Neuronal stem cell (in vitro differentiated cells): ENCODE data around the gene SAXO1.
"Not testable (repeated sequence)": the region's sequence is repeated elsewhere in the genome, so short reads cannot be mapped to it uniquely, and the experiment has no call there.

Source experiments
- DNase-seq: peaks from one replicate; pipeline ENCODE4 v3.0.0-alpha.2; 2013; ENCODE audit warnings: low spot score
- H2AFZ ChIP-seq: one replicate; pipeline ENCODE4 v1.6.1; 2013; ENCODE audit warnings: mild to moderate bottlenecking, low read length, inconsistent platforms
- H2AK5ac ChIP-seq: 2 replicates; pipeline ENCODE4 v1.6.1; 2013; ENCODE audit warnings: low read depth, mild to moderate bottlenecking, inconsistent platforms, low read length, moderate library complexity, mixed read lengths
- H2BK120ac ChIP-seq: 2 replicates; pipeline ENCODE4 v1.6.1; 2013; ENCODE audit warnings: low read depth, mild to moderate bottlenecking, inconsistent platforms, low read length, moderate library complexity, mixed read lengths
- H2BK12ac ChIP-seq: one replicate; pipeline ENCODE4 v1.6.1; 2013; ENCODE audit warnings: low read length, inconsistent platforms
- H2BK15ac ChIP-seq: 2 replicates; pipeline ENCODE4 v1.6.1; 2013; ENCODE audit warnings: mild to moderate bottlenecking, low read length, inconsistent platforms, mixed read lengths
- H2BK5ac ChIP-seq: one replicate; pipeline ENCODE4 v1.6.1; 2013; ENCODE audit warnings: inconsistent platforms, mild to moderate bottlenecking, low read length, moderate library complexity
- H3K14ac ChIP-seq: one replicate; pipeline ENCODE4 v1.6.1; 2013; ENCODE audit warnings: low read length, inconsistent platforms
- H3K18ac ChIP-seq: 2 replicates; pipeline ENCODE4 v1.6.1; 2013; ENCODE audit warnings: low read length, inconsistent platforms
- H3K23ac ChIP-seq: 2 replicates; pipeline ENCODE4 v1.6.1; 2013; ENCODE audit warnings: low read depth, mild to moderate bottlenecking, mixed read lengths, low read length, inconsistent platforms; ENCODE audit not compliant: poor library complexity
- H3K27ac ChIP-seq: replicated peaks from 3 replicates; pipeline ENCODE4 v1.5.1; 2013; ENCODE audit warnings: low read length, inconsistent platforms
- H3K27me3 ChIP-seq, 3 experiments: 2 replicates each; pipeline ENCODE4 v1.6.1; 2013; ENCODE audit warnings: low read length in 3 of 3, mild to moderate bottlenecking in 2 of 3, inconsistent platforms in 1 of 3, low read depth in 1 of 3, mixed read lengths in 1 of 3, moderate library complexity in 1 of 3; ENCODE audit not compliant: control insufficient read depth in 3 of 3, insufficient read depth in 3 of 3
- H3K36me3 ChIP-seq, 2 donors: replicated peaks in 1 of 2; 2 replicates each; pipeline ENCODE4 v1.6.1; 2013; ENCODE audit warnings: low read length in 2 of 2; ENCODE audit not compliant: control insufficient read depth in 2 of 2, insufficient read depth in 2 of 2
- H3K4ac ChIP-seq: 2 replicates; pipeline ENCODE4 v1.6.1; 2013; ENCODE audit warnings: inconsistent platforms, mild to moderate bottlenecking, low read length, moderate library complexity
- H3K4me1 ChIP-seq, 2 donors: 1 replicate in 1 of 2; 2 replicates in 1 of 2; pipeline ENCODE4 v1.6.1; 2013; ENCODE audit warnings: low read length in 2 of 2, low read depth in 1 of 2; ENCODE audit not compliant: control insufficient read depth in 2 of 2, insufficient read depth in 1 of 2
- H3K4me2 ChIP-seq: one replicate; pipeline ENCODE4 v1.6.1; 2013; ENCODE audit warnings: mild to moderate bottlenecking, low read length, inconsistent platforms; ENCODE audit not compliant: insufficient read depth, poor library complexity, severe bottlenecking
- H3K4me3 ChIP-seq, 2 donors: 2 replicates each; pipeline ENCODE4 v1.5.1; 2013; ENCODE audit warnings: low read length in 2 of 2, mild to moderate bottlenecking in 2 of 2, inconsistent platforms in 1 of 2, moderate library complexity in 1 of 2
- H3K79me1 ChIP-seq: one replicate; pipeline ENCODE4 v1.6.1; 2013; ENCODE audit warnings: low read depth, mild to moderate bottlenecking, inconsistent platforms, low read length, moderate library complexity
- H3K9ac ChIP-seq: one replicate; pipeline ENCODE4 v1.6.1; 2013; ENCODE audit warnings: mild to moderate bottlenecking, low read depth, low read length, inconsistent platforms; ENCODE audit not compliant: poor library complexity
- H3K9me3 ChIP-seq, 2 donors: replicated peaks in 1 of 2; 2 replicates each; pipeline versions ENCODE3 to v1.6.1; 2013; ENCODE audit warnings: low read length in 2 of 2, mild to moderate bottlenecking in 2 of 2, inconsistent platforms in 1 of 2, low read depth in 1 of 2, mixed read lengths in 1 of 2, moderate library complexity in 1 of 2; ENCODE audit not compliant: control insufficient read depth in 2 of 2, insufficient read depth in 1 of 2
- H4K8ac ChIP-seq: one replicate; pipeline ENCODE4 v1.6.1; 2013; ENCODE audit warnings: low read depth, mild to moderate bottlenecking, inconsistent platforms, low read length, moderate library complexity
- H4K91ac ChIP-seq: one replicate; pipeline ENCODE4 v1.6.1; 2013; ENCODE audit warnings: low read length, low read depth, mild to moderate bottlenecking, inconsistent platforms; ENCODE audit not compliant: poor library complexity
- WGBS, 2 donors: extraction: QIAGEN DNeasy Blood & Tissue Kit; methylation state at CpG; one replicate each; pipeline ENCODE4 v1.1.7; 2013; ENCODE audit warnings: missing lambda C conversion rate in 2 of 2, mixed read lengths in 1 of 2; ENCODE audit not compliant: insufficient read length in 2 of 2, insufficient replicate concordance in 1 of 2; ENCODE audit errors: extremely low coverage in 2 of 2; 5-methylcytosine and 5-hydroxymethylcytosine counted together

SAXO1 gene

DNA sequence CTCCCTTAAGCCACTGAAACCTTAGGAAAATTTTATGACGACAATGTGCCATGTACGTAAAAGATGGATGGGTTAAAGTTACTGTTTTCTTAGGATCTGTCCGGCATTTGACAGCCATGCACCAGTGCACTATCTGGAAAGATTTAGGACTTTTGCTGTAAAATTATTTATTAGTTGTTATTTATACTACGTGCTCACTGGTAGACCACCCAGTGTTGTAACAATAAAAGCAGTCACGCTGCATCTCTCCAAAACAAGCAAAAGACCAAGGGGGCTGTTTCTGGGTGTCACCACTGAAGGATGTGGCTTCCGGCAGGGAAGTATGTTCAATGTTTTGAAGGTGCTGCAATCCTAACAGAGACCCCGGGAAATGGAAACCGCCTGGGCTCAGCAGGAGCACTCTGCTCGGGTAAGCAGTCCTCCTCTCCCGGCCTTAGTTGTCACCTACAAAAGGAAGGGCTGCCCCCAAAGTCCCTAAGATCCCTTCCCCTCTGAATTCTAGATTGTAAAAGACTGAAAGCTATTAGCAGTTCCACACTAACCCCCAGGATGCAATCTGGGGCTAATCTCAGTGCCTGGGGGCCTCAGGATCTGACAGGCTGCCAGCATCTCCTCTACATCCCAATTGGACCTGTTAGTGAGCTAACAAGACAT, 38.6 kb downstream of the SAXO1 start:
- Histone ChIP-seq H3K36me3 (no peaks in the 10 kb centered on the region), H3K18ac (no peak overlapping the region), H2BK15ac (no peak overlapping the region), H3K27me3 (no peaks in the 10 kb centered on the region), H3K4ac (no peak overlapping the region), H3K9me3 (no peaks in the 10 kb centered on the region), H3K23ac (no peak overlapping the region), H2BK120ac (no peak overlapping the region), H2BK12ac (no peak overlapping the region), H4K91ac (no peak overlapping the region), H2AK5ac (no peak overlapping the region), H4K8ac (no peak overlapping the region), H3K4me3 (no peak overlapping the region), H2BK5ac (no peak overlapping the region), H2AFZ (no peak overlapping the region), H3K14ac (no peak overlapping the region), H3K27ac (no peak overlapping the region), H3K4me2 (no peak overlapping the region), H3K79me1 (no peaks in the 10 kb centered on the region), H3K4me1 (peaks cover 0 to 5% of the 10 kb centered on the region in 2 donors), H3K9ac (no peak overlapping the region)
- DNase-seq: no peak
- no CpG with 5 or more reads among the region's 10 CpGs for WGBS, 2 donors

GRCh38 chr9:18991197-18991596, 41.8 kb downstream of the SAXO1 start:
- H4K91ac ChIP-seq, H3K27ac ChIP-seq, H4K8ac ChIP-seq, H3K4ac ChIP-seq, H2AFZ ChIP-seq, H3K14ac ChIP-seq, H3K9ac ChIP-seq, H2BK5ac ChIP-seq, H3K4me2 ChIP-seq, H3K27me3 ChIP-seq, H3K18ac ChIP-seq, H3K36me3 ChIP-seq, H2BK15ac ChIP-seq, H3K79me1 ChIP-seq, H3K4me1 ChIP-seq, H3K23ac ChIP-seq, H2AK5ac ChIP-seq, H3K9me3 ChIP-seq, H3K4me3 ChIP-seq, H2BK120ac ChIP-seq, H2BK12ac ChIP-seq, DNase-seq: not testable (repeated sequence)
- WGBS, 2 donors: no CpG with 5 or more reads among the region's 4 CpGs

GRCh38 chr9:18990494-18990893, 42.5 kb downstream of the SAXO1 start:
- Histone ChIP-seq H3K36me3 (no peaks in the 10 kb centered on the region), H3K4ac (no peak overlapping the region), H3K4me1 (peaks cover 0 to 5% of the 10 kb centered on the region in 2 donors), H3K27ac (no peak overlapping the region), H3K79me1 (no peaks in the 10 kb centered on the region), H3K4me3 (no peak overlapping the region), H3K18ac (no peak overlapping the region), H2BK120ac (no peak overlapping the region), H3K4me2 (no peak overlapping the region), H3K9ac (no peak overlapping the region), H2AFZ (no peak overlapping the region), H2BK5ac (no peak overlapping the region), H4K8ac (no peak overlapping the region), H3K23ac (no peak overlapping the region), H3K27me3 (no peaks in the 10 kb centered on the region), H2BK15ac (no peak overlapping the region), H3K9me3 (no peaks in the 10 kb centered on the region), H2AK5ac (no peak overlapping the region), H2BK12ac (no peak overlapping the region), H4K91ac (no peak overlapping the region), H3K14ac (no peak overlapping the region)
- no peak for DNase-seq
- no CpG with 5 or more reads among the region's 5 CpGs for WGBS, 2 donors

DNA sequence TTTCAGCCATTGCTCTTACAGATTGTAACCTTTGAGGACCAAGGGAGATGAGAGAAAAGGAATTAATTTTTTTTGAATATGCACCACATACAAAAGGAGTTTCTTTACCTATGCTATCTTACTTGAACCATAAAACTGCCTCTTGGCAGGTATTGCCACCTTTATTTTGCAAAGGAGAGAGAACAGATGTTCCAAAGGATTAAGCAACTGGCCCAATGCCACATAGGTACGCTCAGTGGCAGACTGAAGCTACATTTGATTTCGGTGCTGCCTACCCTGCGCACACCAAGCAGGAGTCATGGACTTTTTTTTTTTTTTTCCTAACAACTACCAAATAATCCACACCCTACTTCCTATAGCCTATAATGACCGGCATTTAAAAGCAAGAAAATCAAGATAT, 43.1 kb downstream of the SAXO1 start:
- Histone ChIP-seq H3K4ac (no peak overlapping the region), H3K18ac (no peak overlapping the region), H3K4me2 (no peak overlapping the region), H4K91ac (no peak overlapping the region), H3K36me3 (no peaks in the 10 kb centered on the region), H3K27me3 (no peaks in the 10 kb centered on the region), H2BK15ac (no peak overlapping the region), H3K27ac (no peak overlapping the region), H2BK120ac (no peak overlapping the region), H3K14ac (no peak overlapping the region), H2AK5ac (no peak overlapping the region), H2AFZ (no peak overlapping the region), H3K9ac (no peak overlapping the region), H3K4me3 (no peak overlapping the region), H3K9me3 (no peaks in the 10 kb centered on the region), H2BK12ac (no peak overlapping the region), H4K8ac (no peak overlapping the region), H3K4me1 (peaks cover 0 to 5% of the 10 kb centered on the region in 2 donors), H2BK5ac (no peak overlapping the region), H3K23ac (no peak overlapping the region), H3K79me1 (no peaks in the 10 kb centered on the region)
- no peak for DNase-seq
- 100% methylated on average over 1 of the region's 4 CpGs; no CpG with 5 or more reads in 1 of the 2 donors for WGBS, 2 donors
